ENCODE results near the gene FOXN1. TPM values are rescaled to one million over a fixed set of nuclear protein-coding genes. Genes with fewer than 3 reads are reported as not detected.

FOXN1 gene
- total RNA-seq, 1 donor from 2014 or later, result 0.07 TPM

GRCh38 chr17:28547623-28548416, 41.7 kb downstream of the FOXN1 start:
- no peak overlapping the region for H3K4me3 Mint-ChIP-seq (ENCODE audit: low read depth)
- peak; percentile 59 for DNase-seq (ENCODE audit: low spot score, unreplicated experiment)
- no peak overlapping the region for H3K27ac Mint-ChIP-seq
- H3K4me1 Mint-ChIP-seq (ENCODE audit: low read depth), result peaks cover 11% of the 10 kb centered on the region
- H3K9me3 Mint-ChIP-seq (ENCODE audit: low read depth), result no peaks in the 10 kb centered on the region
- H3K27me3 Mint-ChIP-seq, result no peaks in the 10 kb centered on the region
- TF ChIP-seq, protein P1, sequence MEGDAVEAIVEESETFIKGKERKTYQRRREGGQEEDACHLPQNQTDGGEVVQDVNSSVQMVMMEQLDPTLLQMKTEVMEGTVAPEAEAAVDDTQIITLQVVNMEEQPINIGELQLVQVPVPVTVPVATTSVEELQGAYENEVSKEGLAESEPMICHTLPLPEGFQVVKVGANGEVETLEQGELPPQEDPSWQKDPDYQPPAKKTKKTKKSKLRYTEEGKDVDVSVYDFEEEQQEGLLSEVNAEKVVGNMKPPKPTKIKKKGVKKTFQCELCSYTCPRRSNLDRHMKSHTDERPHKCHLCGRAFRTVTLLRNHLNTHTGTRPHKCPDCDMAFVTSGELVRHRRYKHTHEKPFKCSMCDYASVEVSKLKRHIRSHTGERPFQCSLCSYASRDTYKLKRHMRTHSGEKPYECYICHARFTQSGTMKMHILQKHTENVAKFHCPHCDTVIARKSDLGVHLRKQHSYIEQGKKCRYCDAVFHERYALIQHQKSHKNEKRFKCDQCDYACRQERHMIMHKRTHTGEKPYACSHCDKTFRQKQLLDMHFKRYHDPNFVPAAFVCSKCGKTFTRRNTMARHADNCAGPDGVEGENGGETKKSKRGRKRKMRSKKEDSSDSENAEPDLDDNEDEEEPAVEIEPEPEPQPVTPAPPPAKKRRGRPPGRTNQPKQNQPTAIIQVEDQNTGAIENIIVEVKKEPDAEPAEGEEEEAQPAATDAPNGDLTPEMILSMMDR (IDR thresholded peaks at IDR 0.05; ENCODE audit: unreplicated experiment), result peak; percentile 81
- H3K36me3 Mint-ChIP-seq (ENCODE audit: insufficient read depth), result peaks cover 1% of the 10 kb centered on the region

DNA sequence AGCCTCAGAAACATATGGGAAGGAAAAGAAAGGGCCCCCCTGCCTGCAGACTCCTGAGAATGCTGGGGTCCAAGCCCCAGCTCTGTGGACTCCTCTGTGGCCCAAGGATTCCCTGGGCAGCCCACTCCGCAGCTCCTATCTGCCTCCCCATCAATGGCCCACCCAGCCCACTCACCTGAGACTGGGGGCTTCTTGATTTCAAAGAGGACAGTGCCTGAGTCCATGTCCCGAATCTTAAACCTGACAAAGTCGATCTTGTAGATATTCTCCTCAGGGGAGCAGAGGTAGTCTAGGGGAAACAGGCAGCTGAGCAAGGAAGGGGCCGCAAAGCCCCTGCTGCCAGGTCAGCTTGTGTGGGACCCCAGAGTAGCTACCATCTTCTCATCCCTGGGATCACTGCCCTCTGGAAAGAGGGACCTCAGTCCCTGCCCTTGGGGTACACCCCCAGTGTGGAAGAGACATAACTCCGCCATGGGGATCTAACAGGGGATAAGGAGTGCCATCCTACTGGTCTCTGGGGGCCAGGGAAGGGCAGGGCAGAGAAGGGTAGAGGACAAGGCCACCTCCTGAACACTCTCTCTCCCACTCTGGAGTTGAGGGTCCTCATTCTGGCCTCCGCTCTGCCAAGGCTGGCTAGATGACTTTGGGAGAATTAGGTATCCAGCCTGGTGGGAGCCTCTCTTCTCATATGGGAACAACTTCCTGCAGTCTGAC, 42.4 kb downstream of the FOXN1 start:
- H3K4me1 Mint-ChIP-seq (ENCODE audit: low read depth), result peaks cover 13% of the 10 kb centered on the region
- H3K27ac Mint-ChIP-seq, result no peak overlapping the region
- H3K9me3 Mint-ChIP-seq (ENCODE audit: low read depth), result no peaks in the 10 kb centered on the region
- H3K27me3 Mint-ChIP-seq, result no peaks in the 10 kb centered on the region
- TF ChIP-seq, protein P1 (IDR thresholded peaks at IDR 0.05; ENCODE audit: unreplicated experiment), result no peak
- H3K36me3 Mint-ChIP-seq (ENCODE audit: insufficient read depth), result peaks cover 3% of the 10 kb centered on the region
- H3K4me3 Mint-ChIP-seq (ENCODE audit: low read depth), result no peak overlapping the region
- DNase-seq (ENCODE audit: low spot score, unreplicated experiment), result no peak

- H3K27me3 Mint-ChIP-seq, result no peaks in the 10 kb centered on the region
- H3K9me3 Mint-ChIP-seq (ENCODE audit: low read depth), result no peaks in the 10 kb centered on the region
- TF ChIP-seq, protein P1 (IDR thresholded peaks at IDR 0.05; ENCODE audit: unreplicated experiment), result no peak
- H3K36me3 Mint-ChIP-seq (ENCODE audit: insufficient read depth), result peaks cover 10% of the 10 kb centered on the region
- H3K4me3 Mint-ChIP-seq (ENCODE audit: low read depth), result no peak overlapping the region
- no peak overlapping the region for H3K27ac Mint-ChIP-seq
- peaks cover 16% of the 10 kb centered on the region for H3K4me1 Mint-ChIP-seq (ENCODE audit: low read depth)
- no peak for DNase-seq (ENCODE audit: low spot score, unreplicated experiment)
Observed at GRCh38 chr17:28549236-28550132, 43.3 kb downstream of the FOXN1 start.

- TF ChIP-seq, protein P1 (IDR thresholded peaks at IDR 0.05; ENCODE audit: unreplicated experiment), result no peak
- Mint-ChIP-seq H3K9me3 (ENCODE audit: low read depth) (no peaks in the 10 kb centered on the region), H3K27ac (no peak overlapping the region), H3K4me1 (ENCODE audit: low read depth) (peaks cover 16% of the 10 kb centered on the region), H3K36me3 (ENCODE audit: insufficient read depth) (peaks cover 14% of the 10 kb centered on the region), H3K27me3 (no peaks in the 10 kb centered on the region), H3K4me3 (ENCODE audit: low read depth) (peak overlapping the region; percentile 90)
- DNase-seq (ENCODE audit: low spot score, unreplicated experiment), result no peak
Observed at GRCh38 chr17:28550858-28551257, 44.7 kb downstream of the FOXN1 start.

Data from progenitor cell of endocrine pancreas (in vitro differentiated cells).